Fibroblast of skin of left biceps (primary cell): ENCODE data around the gene OR10H1.
"Not testable (repeated sequence)": the region's sequence is repeated elsewhere in the genome, so short reads cannot be mapped to it uniquely, and the experiment has no call there.

ENCODE experiments used
- DNase-seq, 2 experiments: peaks; one replicate each; pipeline ENCODE4 v3.0.0-alpha.2; 2013; ENCODE audit warnings: low read depth in 2 of 2

Gene OR10H1, protein sequence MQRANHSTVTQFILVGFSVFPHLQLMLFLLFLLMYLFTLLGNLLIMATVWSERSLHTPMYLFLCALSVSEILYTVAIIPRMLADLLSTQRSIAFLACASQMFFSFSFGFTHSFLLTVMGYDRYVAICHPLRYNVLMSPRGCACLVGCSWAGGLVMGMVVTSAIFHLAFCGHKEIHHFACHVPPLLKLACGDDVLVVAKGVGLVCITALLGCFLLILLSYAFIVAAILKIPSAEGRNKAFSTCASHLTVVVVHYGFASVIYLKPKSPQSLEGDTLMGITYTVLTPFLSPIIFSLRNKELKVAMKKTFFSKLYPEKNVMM

DNA sequence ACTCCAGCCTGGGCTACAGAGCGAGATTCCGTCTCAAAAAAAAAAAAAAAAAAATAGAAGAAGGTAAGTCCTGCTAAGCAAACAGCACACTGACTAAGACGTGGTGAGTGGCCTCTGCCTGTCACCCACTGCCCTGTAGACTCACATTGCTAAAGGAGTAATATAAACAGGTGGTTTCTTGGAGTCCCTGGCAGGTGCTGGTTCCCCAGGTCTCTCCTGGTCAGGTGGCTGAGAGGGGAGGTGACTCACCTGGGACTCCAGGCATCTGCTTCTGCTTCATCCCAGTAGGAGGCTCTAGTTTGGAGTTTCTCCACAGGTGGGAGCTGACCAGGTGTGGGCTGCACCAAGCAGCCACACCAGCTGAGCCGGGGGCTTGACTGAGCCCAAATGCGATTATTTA is at the start of gene OR10H1:
OR10H1 (minus strand) TSS at position 359 of the 400 bp plus-strand sequence. CDS start 7,627 bp downstream, outside the sequence.
- DNase-seq, result no peak

DNA sequence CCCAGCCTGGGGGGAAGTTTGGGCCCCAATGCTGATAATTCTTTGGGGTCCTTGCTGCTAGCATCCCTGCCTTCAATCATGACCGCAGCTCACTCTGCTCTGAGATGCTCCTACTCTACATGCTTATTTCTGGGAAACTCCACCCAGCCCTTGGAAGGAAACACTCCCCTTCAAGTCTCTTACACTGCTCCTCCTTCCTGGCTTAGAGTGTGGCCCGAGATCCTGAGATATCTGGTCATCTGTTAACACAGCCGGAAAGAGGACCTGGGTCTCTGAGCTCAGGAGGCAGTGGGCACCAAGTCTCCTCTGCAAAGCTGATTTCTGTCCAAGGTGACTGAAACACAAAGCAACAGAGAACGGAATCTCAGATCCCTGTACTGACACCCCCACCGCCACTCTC is 49.4 kb upstream of the OR10H1 start:
- DNase-seq, result no peak

DNA sequence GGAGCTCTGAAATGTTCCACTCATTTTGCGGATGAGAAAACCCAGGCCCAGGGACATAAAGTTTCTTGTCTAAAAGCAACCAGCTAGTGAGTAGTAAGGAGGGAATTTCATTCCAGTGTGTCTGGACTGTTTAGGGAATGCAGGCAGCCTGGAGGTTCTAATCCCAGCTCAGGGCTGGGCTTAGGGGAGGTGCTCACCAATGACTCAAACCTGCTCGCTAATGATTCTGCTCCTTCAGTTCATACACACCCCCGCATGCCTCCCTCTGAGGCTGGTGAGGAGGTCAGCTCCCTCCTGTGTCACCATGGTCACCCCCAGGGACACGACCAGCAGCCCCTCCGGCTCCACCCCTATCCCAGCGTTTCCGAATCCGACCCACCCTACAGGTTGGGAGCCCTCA is 47.8 kb upstream of the OR10H1 start:
- DNase-seq, result no peak

DNA sequence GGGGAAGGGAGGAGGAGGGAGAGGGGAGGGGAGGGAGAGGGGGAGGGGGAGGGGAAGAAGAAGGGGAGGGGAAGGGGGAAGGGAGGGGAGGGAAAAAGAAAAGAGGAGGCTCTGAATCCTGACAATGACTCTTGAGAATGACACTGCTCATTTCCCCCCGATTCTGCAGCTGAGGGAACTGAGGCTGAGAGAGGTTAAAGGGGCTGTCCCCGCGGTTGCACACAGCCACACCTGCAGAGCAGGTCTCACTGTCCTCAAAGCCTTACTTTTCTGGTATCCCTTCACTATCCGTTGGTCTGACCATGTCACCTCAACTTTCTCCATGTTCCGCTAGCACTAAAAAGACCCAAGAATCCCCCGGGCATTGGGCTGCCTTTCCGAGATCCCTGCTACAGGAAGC is 47.0 kb upstream of the OR10H1 start:
- DNase-seq, result no peak

DNA sequence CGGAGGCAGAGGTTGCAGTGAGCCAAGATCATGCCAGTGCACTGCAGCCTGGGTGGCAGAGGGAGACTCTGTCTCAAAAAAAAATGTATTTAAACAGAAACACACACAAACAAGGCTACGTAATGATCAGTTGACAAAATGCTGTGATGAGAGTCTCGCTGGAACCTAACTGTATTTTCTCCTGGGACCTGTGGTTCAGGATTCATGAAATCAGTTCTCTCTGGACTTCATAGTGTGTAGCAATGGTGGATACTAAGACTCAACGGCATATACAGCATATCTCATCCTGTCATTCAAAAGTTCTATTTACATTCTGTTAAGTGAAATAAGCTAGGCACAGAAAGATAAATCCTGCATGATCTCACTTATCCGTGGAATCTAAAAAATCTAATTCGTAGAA is 45.1 kb upstream of the OR10H1 start:
- DNase-seq, result no peak

DNA sequence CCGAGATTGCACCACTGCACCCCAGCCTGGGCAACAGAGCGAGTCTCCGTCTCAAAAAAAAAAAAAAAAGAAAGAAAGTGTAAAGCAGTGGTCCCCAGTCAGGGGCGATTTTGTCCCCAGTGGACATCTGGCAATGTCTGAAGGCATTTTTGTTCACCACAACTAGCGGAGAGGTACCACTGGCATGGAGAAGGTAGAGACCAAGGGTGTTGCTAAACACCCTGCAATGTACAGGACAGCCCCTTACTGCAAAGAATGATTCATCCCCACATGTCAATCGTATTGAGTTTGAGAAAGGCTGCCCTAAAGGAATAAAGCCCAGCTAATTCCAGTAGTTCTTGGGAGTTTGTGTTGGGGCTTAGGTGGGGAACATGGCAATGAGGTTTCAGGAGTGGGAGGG is 43.7 kb upstream of the OR10H1 start:
- no peak for DNase-seq

DNA sequence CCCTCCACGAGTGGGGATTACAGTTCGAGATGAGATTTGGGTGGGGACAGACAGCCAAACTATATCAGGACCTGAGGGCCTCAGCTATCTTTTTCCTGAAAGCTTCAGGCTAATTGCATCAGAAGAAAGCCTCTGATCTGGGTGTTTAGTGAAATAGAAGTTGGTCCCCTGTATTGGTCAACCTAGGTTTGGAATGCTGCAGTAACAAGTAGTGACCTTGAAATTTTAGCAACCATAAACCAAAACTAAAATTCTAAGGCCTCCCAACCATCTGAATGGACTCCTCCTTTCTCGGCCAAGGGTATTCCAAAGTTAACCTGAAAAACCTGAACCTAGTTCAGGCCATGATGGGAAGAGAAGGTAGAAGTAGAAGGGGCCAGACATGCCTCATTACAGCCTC is 34.9 kb upstream of the OR10H1 start:
- DNase-seq, result no peak

DNA sequence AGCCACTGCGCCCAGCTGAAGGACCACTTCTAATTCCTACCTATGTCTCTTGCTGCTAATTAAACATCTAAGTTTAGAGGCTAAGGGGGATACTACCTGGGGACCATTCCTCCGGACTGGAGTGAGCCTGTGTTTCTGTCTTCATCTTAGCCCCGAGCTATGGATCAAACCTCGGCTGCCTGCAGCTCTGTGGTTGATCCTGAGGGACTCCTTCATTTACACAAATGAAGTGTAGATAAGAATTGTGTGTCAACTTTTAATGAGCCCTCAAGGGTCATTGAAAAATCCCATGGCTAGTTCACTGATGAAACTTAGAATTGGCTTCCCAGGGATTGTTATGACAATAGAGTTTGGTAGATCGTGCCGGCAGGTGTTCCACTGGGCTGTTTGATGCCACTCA is 31.5 kb upstream of the OR10H1 start:
- no peak for DNase-seq

DNA sequence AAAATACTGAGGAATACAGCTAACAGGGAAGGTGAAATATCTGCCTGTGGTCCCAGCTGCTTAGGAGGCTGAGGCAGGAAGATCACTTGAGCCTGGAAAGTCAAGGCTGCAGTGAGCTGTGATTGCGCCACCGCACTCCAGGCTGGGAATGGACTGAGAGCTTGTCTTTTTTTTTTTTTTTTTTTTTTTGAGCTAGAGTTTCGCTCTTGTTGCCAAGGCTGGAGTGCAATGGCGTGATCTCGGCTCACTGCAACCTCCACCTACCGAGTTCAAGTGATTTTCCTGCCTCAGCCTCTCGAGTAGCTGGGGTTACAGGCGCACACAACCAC is 28.4 kb upstream of the OR10H1 start:
- DNase-seq, result not testable (repeated sequence)

DNA sequence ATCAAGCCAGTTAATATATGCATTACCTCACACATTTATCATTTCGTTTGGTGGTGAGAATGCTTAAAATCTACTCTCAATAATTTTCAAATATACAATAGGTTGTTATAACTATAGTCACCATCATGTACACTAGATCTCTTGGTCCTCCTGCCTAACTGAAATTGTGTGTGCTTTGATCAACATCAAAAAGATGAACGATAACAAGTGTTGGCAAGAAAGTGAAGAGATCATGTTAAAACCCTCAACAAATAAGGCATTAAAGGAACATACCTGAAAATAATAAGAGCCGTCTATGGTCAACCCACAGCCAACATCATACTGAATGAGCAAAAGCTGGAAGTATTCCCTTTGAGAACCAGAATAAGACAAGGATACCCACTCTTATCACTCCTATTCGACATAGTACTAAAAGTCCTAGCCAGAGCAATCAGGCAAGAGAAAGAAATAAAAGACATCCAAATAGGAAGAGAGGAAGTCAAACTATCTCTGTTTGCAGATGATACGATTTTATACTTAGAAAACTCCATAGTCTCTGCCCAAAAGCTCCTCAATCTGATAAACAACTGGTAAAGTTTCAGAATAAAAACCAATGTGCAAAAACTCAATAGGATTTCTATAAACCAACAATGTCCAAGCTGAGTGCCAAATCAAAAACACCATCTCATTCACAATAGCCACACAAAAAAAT is 27.9 kb upstream of the OR10H1 start:
- DNase-seq, result no peak

DNA sequence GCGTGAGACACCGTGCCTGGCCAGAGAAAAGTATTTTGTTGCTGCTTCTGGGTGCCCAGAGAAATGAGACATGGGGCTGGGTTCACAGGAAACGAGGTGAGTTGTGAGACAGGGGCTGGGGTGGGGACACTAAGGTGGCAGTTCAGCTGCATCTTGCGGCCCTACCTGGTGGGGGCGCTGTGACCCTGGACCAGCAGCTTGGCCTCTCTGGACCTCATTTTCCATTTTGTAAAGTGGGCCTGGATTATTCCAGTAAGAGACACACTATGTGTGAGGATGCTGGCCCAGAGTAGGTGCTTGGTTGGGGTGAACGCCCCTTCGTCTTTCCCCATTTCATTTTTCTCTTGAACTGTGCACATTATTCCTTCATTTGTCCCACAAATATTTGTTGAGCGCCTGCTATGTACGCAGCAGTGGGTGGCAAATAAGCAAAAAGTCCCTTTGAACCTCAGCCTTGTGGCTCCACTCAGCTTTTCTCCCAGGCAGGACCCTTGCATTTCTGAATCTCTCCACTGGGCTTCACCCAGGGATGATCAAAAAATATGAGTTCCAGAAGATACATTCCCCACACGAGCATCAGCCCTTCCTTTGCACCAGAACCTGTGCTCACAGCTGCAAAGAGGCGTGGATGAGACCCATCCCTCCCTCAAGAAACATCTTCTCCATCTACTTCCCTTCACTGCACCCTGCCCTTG is 26.6 kb upstream of the OR10H1 start:
- no peak for DNase-seq

DNA sequence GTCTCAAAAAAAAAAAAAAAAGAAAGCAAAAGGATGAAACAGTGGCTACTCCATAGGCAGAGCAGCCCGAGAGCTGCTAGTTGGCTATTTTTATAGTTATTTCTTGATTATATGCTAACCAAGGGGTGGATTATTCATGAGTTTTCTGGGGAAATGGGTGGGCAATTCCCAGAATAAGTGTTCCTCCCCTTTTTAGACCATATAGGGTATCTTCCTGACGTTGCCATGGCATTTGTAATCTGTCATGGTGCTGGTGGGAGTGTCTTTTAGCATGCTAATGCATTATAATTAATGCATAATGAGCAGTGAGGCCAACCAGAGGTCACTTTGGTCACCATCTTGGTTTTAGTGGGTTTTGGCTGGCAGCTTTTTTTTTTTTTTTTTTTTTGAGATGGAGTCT is 25.4 kb upstream of the OR10H1 start:
- no peak for DNase-seq

DNA sequence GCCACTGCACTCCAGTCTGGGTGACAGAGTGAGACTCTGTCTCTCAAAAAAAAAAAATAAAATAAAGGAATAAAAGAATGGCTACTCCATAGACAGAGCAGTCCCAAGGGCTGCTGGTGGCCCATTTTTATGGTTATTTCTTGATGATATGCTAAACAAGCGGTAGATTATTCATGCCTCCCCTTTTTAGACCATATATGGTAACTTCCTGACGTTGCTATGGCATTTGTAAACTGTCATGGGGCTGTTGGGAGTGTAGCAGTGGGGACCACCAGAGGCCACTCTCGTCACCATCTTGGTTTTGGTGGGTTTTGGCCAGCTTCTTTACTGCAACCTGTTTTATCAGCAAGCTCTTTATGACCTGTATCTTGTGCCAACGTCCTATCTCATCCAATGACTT is 24.4 kb upstream of the OR10H1 start:
- not testable (repeated sequence) for DNase-seq

DNA sequence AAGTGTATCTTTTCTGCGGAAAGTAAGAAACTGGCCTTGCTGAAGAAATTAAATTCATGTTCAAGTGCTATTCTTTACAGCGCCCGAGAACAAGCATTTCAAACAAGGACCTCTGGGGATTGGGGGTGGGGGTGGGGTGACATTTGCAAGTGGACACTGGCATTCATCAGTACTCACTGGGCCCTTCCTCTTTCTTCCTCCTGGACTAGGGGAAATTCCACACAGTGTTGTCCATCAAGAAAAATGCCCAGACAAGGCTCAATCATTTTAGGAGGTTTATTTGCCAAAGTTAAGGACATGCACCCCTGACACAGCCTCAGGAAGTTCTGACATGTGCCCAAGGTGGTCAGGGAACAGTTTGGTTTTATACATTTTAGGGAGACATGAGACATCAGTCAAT is 22.9 kb upstream of the OR10H1 start:
- no peak for DNase-seq

DNA sequence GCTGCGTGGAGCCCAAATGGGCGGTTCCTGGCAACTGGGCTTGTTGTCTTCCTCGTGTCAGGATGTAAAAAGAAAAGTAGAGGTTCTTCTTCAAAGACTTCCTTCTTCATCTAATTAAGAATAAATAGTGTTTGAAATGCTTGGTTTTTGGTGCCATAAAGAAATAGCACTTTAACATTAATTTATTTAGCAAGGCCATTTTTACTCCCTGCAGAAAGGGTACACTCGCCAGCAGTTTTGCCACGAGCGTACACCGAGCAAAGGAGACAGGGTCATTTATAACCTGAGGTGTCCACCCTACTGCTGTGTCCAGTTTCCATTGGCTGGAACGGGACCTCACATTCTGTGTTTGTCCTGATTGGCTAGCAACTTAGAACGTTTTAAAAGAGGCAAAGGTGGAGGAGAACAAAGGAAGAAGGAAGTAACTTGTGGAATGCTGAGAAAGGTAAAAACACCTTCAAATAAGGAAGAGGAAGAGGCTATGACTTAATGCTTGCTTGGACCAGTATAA is 21.8 kb upstream of the OR10H1 start:
- DNase-seq, result no peak

DNA sequence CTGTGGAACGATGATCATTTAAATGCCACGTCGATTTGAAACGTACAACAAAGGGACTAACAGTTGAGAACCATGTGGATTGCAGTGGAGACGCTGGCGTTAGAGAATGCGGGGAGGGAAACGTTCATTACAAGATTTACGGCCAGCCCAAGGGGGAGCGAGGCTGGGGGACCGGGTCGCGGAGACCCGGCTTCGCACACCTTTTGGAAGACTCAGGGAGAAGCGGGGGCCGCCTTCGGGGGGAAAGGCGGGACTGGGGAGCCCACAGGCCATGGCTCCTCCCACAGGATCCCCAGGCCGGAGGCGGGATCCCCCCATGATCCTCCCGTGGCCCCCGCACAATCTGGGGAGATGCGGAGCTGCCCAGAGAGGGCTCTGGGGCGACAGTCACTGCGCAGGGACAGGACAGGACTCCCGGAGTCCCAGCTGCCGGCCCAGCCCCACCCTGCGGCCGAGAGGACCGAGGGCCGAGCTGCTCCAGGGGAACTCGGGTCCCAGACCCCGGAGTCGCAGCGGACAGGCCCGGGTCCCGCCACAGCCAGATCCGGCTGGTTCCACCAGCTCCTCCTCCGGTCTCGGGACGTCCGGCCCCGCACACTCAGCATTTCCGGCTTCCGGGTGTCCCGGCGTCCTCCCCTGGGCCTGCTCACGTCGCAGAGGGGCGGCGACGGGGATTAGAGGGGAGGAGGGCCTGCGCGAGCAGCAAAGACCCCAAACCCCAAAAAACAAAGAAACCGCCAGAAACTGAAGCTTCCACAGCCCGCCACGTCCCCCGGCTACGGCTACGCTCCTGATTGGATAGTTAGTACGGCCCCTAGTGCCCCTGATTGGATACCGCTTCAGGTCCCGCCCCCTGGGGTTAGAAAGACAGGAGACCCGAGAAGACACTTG is 21.1 kb upstream of the OR10H1 start:
- peak; percentile 92 for DNase-seq

DNA sequence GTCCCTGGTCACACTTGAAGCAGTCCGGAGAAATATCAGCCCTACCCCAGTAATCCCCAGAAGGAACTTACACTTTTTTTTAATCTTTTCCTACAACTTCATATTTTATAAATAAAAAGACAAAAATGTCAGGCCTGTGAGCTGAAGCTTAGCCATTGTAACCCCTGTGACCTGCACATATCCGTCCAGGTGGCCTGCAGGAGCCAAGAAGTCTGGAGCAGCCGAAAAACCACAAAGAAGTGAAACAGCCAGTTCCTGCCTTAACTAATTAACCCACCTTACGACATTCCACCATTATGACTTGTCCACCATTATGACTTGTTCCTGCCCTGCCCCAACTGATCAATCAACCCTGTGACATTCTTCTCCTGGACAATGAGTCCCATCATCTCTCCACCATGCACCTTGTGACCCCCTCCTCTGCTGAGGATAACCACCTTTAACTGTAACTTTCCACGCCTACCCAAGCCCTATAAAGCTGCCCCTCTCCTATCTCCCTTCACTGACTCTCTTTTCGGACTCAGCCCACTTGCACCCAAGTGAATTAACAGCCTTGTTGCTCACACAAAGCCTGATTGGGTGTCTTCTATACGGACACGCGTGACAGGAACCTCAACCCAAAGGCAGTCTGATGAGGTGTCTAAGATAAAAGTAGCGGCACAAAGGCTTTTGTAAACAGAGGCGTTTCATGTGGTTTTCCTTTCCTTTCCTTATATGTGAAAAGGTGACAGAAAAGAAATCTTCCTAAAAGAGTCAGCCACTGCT is 20.3 kb upstream of the OR10H1 start:
- not testable (repeated sequence) for DNase-seq

DNA sequence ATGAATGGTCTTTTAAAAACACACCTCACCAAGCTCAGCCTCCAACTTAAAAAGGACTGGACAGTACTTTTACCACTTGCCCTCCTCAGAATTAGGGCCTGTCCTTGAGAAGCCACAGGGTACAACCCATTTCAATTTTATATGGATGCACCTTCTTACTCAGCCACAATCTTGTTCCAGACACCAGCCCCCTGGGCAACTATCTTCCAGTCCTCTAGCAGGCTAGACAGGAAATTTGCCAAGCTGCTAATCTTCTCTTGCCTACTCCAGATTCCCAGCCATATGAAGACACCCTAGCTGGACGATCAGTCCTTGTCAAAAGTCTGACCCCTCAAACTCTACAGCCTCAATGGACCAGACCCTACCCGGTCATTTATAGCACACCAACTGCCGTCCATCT is 18.8 kb upstream of the OR10H1 start:
- not testable (repeated sequence) for DNase-seq

DNA sequence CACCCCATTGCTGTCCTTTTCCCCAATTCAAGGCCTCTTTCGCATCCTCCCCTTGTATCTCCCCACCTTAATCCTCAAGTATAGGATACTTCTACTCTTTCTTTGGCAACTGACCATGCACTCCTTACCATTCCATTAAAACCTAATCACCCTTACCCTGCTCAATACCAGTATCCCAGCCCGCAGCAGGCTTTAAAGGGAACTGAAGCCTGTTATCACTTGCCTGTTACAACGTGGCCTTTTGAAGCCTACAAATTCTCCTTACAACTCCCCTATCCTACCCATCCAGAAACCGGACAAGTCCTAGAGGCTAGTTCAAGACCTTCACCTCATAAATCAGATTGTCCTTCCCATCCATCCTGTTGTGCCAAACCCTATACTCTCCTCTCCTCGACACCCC is 16.2 kb upstream of the OR10H1 start:
- DNase-seq, result no peak

DNA sequence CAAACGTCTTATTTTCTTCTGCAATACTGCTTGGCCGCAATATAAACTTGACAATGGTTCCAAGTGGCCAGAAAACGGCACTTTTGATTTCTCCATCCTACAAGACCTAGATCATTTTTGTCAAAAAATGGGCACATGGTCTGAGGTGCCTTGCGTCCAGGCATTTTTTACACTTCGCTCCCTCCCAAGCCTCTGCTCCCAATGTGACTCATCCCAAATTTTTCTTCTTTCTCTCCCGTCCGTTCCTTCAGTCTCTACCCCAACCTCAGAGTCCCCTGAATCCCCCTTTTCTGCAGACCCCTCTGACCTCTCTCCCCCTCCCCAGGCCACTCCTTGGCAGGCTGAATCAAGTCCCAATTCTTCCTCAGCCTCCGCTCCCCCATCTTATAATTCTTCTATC is 14.3 kb upstream of the OR10H1 start:
- DNase-seq, result no peak

DNA sequence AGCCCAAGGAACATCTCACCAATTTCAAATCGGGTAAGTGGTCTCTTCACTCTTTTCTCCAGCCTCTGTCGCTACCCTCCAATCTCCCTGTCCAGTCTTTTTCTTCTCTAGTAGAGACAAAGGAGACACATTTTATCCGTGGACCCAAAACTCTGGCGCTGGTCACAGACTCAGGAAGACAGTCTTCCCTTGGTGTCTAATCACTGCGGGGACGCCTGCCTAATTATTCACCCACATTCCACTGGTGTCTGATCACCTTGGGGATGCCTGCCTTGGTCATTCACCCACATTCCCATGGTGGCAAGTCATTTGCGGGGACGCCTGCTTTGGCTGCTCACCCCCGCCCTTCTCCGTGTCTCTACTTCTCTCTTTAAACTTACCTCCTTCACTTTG is 13.8 kb upstream of the OR10H1 start:
- no peak for DNase-seq
